Skeletal muscle cell (primary cell): ENCODE measurements around the gene PLA2G6.
"Not testable (repeated sequence)": the region's sequence is repeated elsewhere in the genome, so short reads cannot be mapped to it uniquely, and the experiment has no call there.

Experiments
- DNase-seq: peaks from one replicate; pipeline ENCODE4 v3.0.0-alpha.2; 2010; ENCODE audit warnings: low read depth
- H3K4me3 ChIP-seq: 2 replicates; pipeline ENCODE4 v1.5.1; 2011; ENCODE audit warnings: low read depth, mild to moderate bottlenecking, control low read depth, low read length, moderate library complexity

Gene PLA2G6

DNA sequence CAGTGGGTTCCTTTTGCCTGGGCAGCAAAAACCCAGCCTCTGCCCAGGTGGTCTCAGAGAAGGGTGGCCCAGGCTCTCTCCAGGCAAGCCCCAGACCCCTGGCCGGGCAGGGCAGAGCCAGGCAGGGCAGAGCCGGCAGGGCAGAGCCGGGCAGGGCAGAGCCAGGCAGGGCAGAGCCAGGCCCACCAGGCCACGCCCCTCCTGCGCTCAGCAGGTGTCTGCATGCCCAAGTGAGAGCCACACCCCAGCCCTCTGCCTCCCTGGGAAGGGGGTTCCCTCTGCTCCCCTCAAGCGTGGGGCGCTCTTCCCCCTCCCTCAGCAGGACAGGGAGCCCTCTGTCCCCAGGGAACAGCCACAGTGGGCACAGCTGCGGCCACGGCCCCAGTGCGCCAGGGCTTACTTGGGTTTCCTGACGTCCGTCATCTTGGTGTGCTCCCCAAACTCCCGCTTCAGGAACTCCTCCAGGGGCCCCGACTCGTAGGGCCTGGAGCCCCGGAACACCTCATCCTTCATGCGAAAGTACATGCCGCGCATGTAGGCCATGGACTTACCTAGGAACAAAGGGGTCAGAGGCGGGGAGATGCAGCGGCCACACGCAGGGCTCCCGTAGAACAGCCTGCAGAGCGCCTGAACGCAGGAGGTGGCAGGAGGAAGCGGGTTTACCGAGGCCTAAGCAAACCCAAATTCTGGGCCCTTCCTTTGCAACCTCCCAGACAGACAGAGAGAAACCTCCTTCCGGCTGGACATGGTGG is 61.1 kb downstream of the PLA2G6 start:
- no peak overlapping the region for H3K4me3 ChIP-seq
- DNase-seq: no peak

DNA sequence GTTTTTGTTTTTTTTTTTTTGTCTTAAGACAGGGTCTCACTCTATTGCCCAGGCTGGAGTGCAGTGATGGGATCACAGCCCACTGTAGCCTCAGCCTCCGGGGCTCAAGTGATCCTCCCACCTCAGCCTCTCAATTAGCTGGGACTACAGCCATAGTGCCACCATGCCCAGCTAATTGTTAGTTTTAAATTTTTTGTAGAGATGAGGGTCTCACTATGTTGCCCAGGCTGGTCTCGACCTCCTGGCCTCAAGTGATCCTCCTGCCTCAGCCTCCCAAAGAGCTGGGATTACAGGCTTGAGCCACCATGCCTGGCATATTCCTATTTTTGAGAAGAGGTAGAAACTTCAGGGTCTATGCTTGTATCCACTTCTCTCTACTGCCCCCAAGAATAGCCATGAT is 62.9 kb downstream of the PLA2G6 start:
- not testable (repeated sequence) for H3K4me3 ChIP-seq, DNase-seq

DNA sequence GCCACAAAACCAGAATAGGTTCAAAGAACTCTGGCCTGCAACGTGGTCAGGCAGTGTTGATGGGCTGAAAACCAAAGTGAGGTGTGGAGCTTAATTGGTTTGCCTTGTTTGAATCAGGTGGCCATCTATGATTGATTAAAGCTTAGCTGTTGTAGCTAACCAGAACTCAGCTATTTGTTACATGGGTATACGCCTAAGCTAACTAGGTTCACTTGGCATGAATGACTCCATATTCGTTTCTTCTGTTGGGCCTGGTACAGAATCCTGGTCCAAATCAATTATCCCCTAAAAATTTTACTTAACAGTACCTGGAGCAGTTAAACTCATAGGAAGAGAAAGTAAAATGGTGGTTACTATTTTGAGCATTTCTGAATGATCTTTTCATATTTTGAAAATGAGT is 63.4 kb downstream of the PLA2G6 start:
- DNase-seq: no peak
- H3K4me3 ChIP-seq: no peak overlapping the region

DNA sequence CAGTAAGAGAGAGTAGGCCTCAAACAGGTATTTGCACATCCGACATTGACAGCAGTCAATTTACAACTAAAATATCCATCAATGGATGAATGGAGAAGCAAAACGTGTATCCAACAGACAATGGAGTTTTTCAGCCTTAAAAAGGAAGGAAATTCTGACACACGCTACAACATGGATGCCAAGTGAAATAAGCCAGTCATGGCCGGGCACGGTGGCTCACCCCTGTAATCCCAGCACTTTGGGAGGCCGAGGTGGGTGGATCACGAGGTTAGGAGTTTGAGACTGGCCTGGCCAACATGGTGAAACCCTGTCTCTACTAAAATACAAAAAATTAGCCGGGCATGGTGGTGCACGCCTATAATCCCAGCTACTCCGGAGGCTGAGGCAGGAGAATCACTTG is 64.1 kb downstream of the PLA2G6 start:
- not testable (repeated sequence) for H3K4me3 ChIP-seq, DNase-seq

DNA sequence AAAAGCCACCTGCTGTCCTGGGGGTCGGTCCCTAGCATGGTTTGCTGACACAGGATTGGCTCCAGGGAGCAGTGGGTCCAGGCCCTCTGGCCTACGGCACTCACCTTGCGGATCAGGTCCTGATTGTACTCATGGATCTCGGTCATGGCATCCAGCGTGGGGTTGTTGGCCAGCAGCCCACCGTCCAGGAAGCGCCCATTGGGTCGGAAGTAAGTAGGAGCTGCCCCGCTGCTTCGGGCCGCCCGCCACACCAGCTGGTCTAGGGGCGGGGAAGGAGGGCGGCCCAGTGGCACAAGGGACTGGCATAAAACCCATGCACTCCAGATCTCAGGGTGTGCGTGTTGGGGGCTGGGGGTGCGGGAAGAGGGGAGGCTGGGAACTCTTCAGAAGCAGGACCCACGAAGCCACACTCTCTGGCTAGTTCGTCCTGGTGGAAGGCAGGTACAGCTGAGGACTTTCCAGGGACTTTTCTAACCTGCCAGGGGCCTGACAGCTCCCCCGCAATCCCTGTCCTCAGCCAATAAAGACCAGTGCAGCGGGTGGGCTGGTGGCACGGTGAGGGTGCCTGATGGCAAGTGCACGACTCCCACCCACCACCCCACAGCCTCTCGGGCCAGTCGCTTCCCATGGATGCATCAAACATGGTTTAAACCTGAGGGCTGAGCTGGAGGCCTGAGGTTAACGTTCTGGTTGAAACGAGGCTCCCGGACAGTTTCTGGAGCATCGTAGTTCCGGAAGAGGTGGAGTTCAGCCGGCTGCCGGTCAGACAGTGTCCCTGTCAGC is 66.0 kb downstream of the PLA2G6 start:
- H3K4me3 ChIP-seq: no peak overlapping the region
- no peak for DNase-seq

DNA sequence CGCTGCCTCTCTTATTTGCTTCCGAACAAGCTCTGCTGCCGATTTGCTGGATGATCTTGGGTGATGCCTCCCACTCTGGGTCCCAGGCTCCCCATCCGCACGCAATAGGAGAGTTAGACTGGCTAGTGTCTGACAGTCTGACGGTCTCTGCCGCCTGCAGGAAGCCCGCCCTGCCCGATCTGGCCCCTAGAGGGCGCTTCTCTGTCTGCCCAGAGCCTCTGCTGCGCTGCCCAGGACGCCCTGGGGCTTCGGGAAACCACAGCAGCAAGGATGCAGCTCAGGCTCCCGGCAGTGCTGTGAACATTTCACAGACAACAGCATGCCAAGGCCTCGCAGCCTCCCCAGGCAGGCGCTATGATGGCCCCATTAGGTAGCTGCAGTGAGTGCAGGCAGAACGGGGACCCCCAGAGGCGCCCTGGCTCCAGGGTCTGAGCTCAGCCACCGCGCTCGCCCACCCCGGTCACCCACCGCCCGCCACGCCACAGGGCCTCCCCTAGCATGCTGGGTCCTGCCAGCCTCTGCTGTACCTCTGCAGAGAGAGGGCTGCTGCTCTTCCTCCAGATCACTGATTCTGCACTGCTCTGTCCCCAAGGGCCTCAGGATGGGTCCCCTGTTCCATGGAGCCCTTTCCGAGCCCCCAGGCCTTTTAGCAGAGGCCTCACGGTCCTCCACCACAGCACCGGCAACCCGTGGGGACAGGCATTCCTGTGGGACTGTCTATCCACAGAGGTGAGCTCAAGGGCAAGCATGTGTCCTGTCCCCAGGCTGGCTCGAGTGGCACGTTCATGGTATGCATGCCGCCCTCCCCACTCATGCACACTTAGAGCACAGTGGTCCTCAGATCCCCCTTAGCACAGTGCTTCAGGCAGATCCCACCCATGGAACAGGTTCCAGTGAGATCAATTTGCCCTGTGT is 66.9 kb downstream of the PLA2G6 start:
- H3K4me3 ChIP-seq: no peak overlapping the region
- DNase-seq: peak; percentile 45

DNA sequence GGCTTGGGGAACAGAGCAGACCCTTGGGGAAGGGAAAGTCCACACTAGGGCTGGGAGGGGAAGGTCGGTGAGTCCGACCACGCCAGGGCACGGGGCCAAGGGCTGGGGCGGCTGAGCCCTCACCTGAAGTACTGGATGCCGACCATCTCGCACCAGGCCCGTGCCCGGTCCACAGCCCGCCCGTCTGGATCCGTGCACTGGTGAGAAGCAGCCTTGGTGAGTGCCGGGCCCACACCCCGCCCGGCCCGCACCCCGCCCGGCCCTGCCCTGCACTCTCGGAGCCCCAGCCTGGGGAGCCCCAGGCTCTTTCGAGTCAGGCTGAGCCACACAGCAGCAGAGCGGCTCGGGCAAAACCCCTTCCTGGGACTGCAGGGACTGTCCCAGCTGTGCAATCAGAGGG is 69.2 kb downstream of the PLA2G6 start:
- DNase-seq: no peak
- no peak overlapping the region for H3K4me3 ChIP-seq

DNA sequence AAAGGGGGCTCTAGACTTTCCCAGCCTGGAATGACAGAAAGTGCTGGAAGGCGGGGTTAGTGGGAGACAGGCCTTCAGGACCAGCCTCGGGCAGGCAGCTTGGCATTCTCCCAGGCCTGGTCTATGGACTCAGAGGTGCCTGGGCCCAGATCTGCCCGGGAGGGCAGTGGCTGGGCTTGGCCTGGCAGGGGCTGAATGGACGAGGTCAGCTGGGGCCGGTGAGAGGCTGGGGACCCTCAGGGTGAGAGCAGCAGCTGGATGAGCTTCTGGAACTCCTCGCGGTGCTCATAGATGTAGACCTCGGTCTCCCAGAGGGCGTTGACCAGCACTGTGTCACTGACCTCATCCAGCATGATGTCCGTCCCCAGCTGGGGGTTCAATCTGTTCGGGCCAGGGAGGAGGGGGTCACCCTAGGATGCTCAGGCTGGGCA is 69.7 kb downstream of the PLA2G6 start:
- H3K4me3 ChIP-seq: no peak overlapping the region
- no peak for DNase-seq

DNA sequence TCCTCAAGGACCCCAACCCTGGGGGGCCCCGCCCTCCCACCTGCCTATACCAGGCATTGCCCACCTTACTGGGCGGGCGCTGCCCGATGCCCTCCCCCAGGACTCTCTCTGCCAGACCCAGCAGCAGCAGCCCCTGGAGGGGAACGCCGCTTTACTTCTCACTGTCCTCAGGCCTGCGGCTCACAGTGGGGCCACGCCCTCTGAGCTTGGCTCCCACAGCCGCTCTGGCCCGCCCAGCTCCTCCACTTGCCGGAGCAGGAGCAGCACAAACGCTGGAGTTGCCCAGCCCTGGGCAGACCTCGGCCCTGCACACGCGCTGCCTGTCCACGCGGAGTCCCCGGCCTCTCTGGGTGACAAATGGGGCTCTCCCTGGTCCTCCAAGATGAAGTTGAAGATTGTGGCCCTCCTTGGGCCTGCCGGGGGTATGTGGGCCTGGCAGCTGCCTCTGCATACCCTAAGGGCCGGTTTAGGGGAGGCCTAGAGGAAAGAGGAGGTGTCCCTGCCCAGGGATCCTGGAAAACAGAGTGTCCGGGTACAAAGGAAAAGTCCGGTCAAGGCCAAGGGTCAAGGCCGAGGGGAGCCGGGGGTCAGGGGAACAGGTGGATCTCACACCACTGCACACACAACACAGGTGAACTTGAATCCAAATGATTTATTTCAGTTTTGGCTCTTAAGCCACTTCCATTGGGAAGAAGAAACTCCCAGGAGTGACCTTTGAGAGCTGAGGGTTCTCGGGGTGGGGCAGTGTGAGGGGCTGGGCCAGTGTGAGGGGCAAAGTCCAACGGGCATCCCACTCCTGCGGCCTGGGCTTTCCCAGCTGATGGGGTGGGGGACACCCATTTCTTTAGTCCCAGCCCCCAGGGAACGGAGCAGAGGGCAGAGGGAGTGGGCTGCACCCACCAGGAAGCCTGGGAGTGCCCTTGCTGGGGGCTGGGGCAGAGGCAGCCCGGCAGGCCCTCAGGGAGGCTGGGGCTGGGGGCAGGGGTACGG is 70.5 kb downstream of the PLA2G6 start:
- no peak overlapping the region for H3K4me3 ChIP-seq
- no peak for DNase-seq

DNA sequence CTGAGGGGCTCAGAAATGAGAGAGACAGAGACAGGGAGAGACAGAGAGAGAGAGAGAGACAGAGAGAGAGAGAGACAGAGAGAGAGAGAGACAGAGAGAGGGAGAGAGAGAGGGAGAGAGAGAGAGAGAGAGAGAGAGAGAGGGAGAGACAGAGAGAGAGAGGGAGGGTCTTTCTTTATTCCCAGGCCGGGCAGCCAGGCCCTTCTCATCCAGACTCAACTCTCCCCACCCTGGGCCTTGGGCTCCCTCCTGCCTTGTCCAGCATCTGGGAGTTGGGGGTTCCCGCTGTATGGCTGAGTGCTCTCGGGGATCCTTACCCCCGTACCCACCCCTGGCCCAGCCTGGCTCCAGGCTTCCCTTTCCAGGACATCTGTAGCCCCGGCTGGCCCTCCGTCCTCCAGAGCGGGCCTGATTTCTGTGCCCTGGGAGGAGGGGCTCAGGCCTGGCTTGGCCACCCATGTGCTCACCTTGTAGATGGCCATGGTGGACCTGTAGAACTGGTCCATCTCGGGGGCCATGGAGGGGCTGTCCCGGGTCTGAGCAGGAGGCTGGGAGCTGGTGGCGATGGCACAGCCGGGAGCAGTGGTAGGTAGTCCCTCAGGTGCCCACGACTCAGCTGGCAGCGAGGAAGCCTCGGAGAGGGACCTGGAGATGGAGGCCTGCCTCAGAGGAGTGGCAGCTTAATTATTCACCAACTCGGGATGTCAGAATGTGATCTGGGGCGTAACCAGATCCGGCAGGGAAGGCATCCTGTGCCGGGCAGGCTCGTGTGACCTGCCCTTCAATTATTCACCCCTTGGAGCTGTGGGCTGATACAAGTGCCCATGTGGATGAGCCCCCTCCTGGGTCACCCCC is 71.4 kb downstream of the PLA2G6 start, which contains the start of gene BAIAP2L2:
TSS of gene BAIAP2L2 (minus strand) at position 677 of the 855 bp plus-strand sequence. CDS start at position 518, 159 bp downstream.
- no peak within 1 kb of the TSS for H3K4me3 ChIP-seq
- DNase-seq: no peak

DNA sequence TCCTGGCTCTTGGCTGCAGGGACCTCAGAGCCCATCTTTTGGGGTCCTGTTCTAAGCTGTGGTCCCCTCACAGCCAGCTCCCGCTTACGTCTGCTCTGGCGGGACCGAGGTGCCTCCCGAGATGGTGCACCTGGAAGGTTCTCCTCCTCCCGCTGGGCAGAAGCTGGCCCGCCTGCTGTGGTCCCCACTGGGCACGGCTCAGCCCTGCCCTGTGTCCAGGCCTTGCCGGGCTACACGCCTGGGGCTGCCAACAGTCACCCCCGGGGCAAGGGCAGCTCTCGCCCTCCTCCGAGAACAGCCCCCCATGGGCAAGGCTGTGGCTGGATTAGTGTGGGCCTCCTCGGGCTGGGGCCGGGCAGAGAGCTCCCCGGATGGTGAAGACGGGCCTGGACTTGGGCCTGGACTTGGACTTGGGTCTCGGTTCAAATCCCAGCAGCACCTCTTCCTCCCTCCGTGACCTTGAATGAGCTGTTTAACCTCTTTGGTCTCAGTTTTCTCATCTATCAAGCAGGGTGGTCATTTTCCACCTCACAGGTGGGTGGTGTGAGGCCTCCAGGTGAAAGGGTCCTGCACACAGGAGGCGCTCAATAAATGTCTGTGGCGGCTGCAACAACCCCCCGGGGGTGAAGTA is 72.1 kb downstream of the PLA2G6 start:
- DNase-seq: no peak
- no peak overlapping the region for H3K4me3 ChIP-seq

DNA sequence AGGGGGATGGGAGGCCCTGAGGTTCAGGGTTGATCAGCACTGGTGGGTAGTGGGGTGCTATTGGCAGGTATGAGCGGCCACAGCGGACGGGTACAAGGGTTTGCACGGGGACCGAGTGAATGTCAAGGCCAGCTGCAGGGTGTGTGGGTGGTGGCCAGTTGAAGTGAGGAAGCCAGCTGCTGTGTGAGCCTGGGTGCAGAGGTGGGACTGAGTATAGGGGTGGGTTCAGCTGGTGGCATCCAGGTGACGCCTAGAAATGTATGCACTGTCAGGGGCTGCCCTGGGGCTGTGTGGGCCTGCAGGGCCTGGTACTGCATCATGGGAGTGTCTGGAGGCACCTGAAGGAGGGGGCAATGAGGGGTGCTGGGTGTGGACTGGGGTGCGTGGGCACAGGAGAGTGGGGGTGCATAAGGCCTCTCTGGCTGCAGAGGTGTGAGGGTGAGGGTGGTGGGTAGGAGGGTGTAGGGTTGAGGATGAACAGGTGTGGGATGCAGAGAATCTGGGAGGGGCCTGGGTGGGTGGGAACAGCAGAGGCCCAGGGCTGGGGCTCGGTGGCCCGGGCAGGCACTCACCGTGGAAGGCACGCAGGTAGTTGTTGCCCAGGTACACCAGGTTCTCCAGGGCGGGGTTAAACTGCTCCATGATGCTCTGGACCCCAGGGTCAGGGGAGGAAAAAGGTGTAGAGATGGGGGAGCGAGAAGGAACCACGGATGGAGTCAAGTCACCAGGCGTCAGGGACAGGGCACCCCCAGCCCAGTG is 72.9 kb downstream of the PLA2G6 start:
- H3K4me3 ChIP-seq: no peak overlapping the region
- no peak for DNase-seq

DNA sequence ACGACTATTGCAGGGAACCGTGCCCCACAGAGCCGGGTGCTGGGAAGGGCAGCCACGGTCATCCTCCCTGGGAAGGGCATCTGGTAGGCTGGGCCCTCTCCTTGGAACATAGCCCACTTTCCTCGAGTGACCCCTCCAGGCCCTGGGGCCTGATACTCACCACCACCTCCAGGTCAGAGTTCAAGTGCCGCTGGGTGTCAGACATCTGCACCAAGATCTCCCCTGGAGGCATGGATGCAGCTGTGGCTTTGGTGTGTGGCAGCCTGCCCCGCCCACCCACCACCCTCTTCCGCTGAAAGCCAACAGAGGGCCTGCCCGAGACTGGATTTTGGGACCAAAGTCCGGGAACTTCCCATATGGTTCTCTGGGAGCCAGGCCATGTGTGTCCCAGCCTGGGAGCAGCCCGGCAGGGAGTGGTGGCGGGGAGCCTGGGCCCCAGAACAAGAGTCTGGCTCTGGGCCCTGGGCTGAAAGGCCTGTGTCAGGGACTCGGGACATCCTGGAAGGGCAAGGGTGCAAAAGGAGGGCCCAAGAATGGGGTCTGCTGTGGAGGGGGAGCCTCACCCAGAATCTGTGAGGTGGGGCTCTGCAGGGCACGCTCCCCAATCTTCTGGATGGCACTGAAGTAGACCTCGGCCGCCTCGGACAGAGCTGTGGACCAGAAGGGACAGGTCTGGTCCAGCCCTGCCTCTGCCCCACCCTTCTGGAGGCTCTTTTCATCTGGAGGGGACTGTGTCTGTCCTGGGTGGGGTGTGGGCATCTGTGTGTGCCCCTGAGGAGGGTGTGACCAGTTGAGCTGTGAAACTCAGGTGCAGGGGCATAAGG is 73.7 kb downstream of the PLA2G6 start:
- no peak for DNase-seq
- no peak overlapping the region for H3K4me3 ChIP-seq

DNA sequence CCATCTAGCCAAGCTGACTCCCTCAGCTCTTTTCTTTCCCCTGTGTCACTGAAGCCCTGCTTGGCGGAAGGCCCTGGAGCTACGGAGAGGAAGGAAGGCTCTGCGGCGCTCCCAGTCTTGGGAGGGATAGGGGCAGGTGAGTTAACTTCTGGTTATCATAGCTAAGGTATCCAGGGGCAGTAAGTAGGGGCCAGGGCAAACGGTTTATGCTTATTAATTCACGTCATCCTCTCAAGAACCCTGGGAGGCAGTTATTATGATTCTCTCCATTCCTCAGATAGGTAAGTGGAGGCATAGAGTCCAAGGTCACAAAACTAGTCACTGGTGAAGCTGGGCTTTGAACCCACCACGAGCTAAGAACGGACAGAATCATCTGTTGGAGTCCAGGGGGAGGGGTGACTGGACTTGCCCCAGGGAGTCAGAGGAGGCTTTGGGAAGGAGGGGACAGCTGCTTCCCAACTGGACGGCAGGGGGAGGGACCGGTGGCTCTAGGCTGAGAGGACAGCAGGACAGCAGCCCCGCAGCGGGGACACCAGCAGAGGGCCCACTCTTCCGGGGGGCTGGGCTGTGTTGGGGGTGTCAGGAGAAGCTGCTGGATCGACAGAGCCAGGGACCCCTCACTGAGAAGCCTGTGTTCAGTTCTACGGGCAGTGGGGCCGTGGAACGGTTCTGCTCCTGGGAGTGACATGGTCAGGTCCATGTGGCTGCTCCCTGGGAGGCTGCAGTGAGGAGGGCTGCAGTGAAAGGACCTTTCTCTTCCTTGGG is 74.6 kb downstream of the PLA2G6 start:
- no peak overlapping the region for H3K4me3 ChIP-seq
- DNase-seq: no peak

DNA sequence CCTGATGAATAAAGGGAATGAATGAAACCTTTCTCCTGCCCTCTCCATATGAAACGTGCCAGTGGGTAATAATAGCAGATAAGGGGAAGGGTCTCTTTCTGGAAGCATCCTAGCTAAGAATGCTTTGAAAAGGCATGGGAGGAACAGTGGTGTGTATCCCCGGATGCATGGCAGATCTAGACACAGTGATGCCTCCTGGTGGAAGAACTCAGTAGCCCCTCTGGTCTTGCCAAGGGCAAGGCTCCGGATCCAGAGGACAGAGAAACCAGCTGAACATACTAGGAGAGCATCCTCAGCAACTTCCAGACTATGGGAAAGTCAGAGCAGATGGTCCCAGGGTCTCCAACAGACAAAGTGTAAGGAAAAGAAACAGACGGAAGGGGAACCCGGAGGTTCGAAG is 77.5 kb downstream of the PLA2G6 start:
- H3K4me3 ChIP-seq: no peak overlapping the region
- no peak for DNase-seq
